Measurements from ENCODE around the gene NDUFS8.

DNA sequence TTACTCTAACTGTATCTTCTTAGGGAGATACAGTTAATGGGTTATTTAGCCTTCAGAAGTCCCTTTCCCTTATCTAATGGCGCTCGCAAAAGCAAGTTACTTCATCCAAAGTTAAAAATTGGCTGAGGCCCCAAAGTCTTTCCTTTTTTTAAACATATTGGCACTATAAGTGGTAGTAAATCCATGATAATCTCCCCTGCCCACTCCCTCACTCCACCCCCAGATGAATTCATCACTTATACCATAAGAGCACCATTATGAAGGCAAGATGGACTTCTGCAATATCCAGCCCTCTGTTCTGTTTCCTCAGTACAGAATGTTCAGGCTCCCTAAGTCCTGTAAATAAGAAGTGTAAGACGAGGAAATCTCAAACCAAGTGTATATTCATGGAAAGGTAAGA is 53.0 kb downstream of the NDUFS8 start:
- TF ChIP-seq, protein P1, sequence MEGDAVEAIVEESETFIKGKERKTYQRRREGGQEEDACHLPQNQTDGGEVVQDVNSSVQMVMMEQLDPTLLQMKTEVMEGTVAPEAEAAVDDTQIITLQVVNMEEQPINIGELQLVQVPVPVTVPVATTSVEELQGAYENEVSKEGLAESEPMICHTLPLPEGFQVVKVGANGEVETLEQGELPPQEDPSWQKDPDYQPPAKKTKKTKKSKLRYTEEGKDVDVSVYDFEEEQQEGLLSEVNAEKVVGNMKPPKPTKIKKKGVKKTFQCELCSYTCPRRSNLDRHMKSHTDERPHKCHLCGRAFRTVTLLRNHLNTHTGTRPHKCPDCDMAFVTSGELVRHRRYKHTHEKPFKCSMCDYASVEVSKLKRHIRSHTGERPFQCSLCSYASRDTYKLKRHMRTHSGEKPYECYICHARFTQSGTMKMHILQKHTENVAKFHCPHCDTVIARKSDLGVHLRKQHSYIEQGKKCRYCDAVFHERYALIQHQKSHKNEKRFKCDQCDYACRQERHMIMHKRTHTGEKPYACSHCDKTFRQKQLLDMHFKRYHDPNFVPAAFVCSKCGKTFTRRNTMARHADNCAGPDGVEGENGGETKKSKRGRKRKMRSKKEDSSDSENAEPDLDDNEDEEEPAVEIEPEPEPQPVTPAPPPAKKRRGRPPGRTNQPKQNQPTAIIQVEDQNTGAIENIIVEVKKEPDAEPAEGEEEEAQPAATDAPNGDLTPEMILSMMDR (conservative IDR thresholded peaks at IDR 0.05; ENCODE audit: low read depth, low read length), result no peak
- TF ChIP-seq EZH2 (IDR thresholded peaks at IDR 0.05; ENCODE audit: borderline replicate concordance, low read depth, low read length, poor library complexity, severe bottlenecking), result no peak
